HCT116 (cell line): ENCODE measurements around the gene POLR2H. TPM values are rescaled to one million over a fixed set of nuclear protein-coding genes. Genes with fewer than 3 reads are reported as not detected.

Source experiments
- ATAC-seq: fragments of 200-7000 bp; cut with Tn5 transposase; 2 replicates; pipeline ENCODE4 v1.9.1; 2020; ENCODE audit warnings: mild to moderate bottlenecking, moderate library complexity
- BruUV-seq: library from RNA; stranded (reverse); fragments of 400-500 nt; replicated peaks from 2 replicates; lab custom pipeline; 2021; lab: Mats Ljungman, UMichigan
- CTCF ChIA-PET: fragments of 300-600 bp; sonication (Branson Sonifier 250); formaldehyde crosslinking; loops from one replicate; lab custom pipeline; 2021; ENCODE audit warnings: antibody characterized with exemption; lab: Charles Lee
- POLR2A ChIA-PET: fragments of 300-600, 350-600 bp; sonication (Branson Sonifier 250); formaldehyde crosslinking; loops from one replicate; lab custom pipeline; 2021; ENCODE audit warnings: antibody characterized with exemption; lab: Charles Lee
- RAD21 ChIA-PET, 2 experiments: fragments of 300-600 bp; sonication (Branson Sonifier 250); formaldehyde crosslinking; loops; one replicate each; lab custom pipeline; 2023; ENCODE audit warnings: low total read pairs in 2 of 2; ENCODE audit not compliant: uncharacterized antibody in 2 of 2, unreplicated experiment in 2 of 2, low non-redundant PET in 1 of 2; lab: Charles Lee
- DNase-seq: peaks from one replicate; pipeline ENCODE4 v3.0.0-alpha.2; 2010; ENCODE audit warnings: low read depth, low spot score
- H2AFZ ChIP-seq: fragments of 200-600 bp; shearing (Covaris generic), sonication (generic); 2 replicates; pipeline ENCODE4 v1.6.1; 2017; ENCODE audit warnings: low read depth, mixed run types, mixed read lengths, antibody characterized with exemption, low read length; ENCODE audit not compliant: poor library complexity, severe bottlenecking
- H3K27ac ChIP-seq: 2 replicates; pipeline ENCODE4 v1.5.1; 2012; ENCODE audit warnings: low read depth, low read length
- H3K27me3 ChIP-seq: fragments of 200-600 bp; sonication (generic); 2 replicates; pipeline ENCODE4 v1.6.1; 2016; ENCODE audit warnings: mixed run types, low read length, mixed read lengths; ENCODE audit not compliant: insufficient read depth
- H3K36me3 ChIP-seq, 2 experiments: fragments of 200-500 bp in 1 of 2; fragments of 200-600 bp in 1 of 2; sonication (Bioruptor generic) in 1 of 2; sonication (generic) in 1 of 2; 2 replicates each; pipeline versions ENCODE4 v1.5.1 to v1.6.1; 2014 to 2016; ENCODE audit warnings: low read length in 2 of 2, inconsistent platforms in 1 of 2, mixed read lengths in 1 of 2, mixed run types in 1 of 2; ENCODE audit not compliant: insufficient read depth in 2 of 2, control insufficient read depth in 1 of 2
- H3K4me1 ChIP-seq, 2 experiments: fragments of 200-600 bp in 1 of 2; sonication (generic) in 1 of 2; 2 replicates each; pipeline versions ENCODE4 v1.5.1 to v1.6.1; 2012 to 2017; ENCODE audit warnings: low read length in 2 of 2, inconsistent platforms in 1 of 2, mild to moderate bottlenecking in 1 of 2, mixed read lengths in 1 of 2, mixed run types in 1 of 2, moderate library complexity in 1 of 2; ENCODE audit not compliant: insufficient read depth in 2 of 2, control insufficient read depth in 1 of 2
- H3K4me2 ChIP-seq: fragments of 200-600 bp; sonication (generic); 2 replicates; pipeline ENCODE4 v1.6.1; 2017; ENCODE audit warnings: mixed run types, low read length, mixed read lengths
- H3K4me3 ChIP-seq, 2 experiments: fragments of 200-600 bp in 1 of 2; sonication (generic) in 1 of 2; replicated peaks in 1 of 2; 2 replicates each; pipeline ENCODE4 v1.5.1; 2011 to 2016; ENCODE audit warnings: low read length in 2 of 2, control low read depth in 1 of 2, low read depth in 1 of 2, mild to moderate bottlenecking in 1 of 2, mixed read lengths in 1 of 2, mixed run types in 1 of 2
- H3K79me2 ChIP-seq: fragments of 200-600 bp; sonication (generic); 2 replicates; pipeline ENCODE4 v1.6.1; 2017; ENCODE audit warnings: mild to moderate bottlenecking, mixed run types, low read length, moderate library complexity, mixed read lengths; ENCODE audit not compliant: insufficient read depth
- H3K9ac ChIP-seq: fragments of 200-600 bp; sonication (generic); 2 replicates; pipeline ENCODE4 v1.6.1; 2016; ENCODE audit warnings: low read length, mixed read lengths
- H3K9me2 ChIP-seq: fragments of 200-600 bp; sonication (generic), shearing (Covaris generic); 2 replicates; pipeline ENCODE4 v1.6.1; 2017; ENCODE audit warnings: mixed run types, mild to moderate bottlenecking, moderate library complexity; ENCODE audit not compliant: insufficient read depth
- H3K9me3 ChIP-seq, 2 experiments: fragments of 200-500 bp in 1 of 2; fragments of 200-600 bp in 1 of 2; sonication (Bioruptor generic) in 1 of 2; sonication (generic) in 1 of 2; 2 replicates each; pipeline ENCODE4 v1.6.1; 2014 to 2017; ENCODE audit warnings: low read length in 2 of 2, mixed read lengths in 2 of 2, inconsistent platforms in 1 of 2, low read depth in 1 of 2, mild to moderate bottlenecking in 1 of 2, mixed run types in 1 of 2, moderate library complexity in 1 of 2; ENCODE audit not compliant: control insufficient read depth in 1 of 2, insufficient read depth in 1 of 2
- H4K20me1 ChIP-seq: fragments of 200-600 bp; sonication (generic), shearing (Covaris generic); 2 replicates; pipeline ENCODE4 v1.6.1; 2017; ENCODE audit warnings: mixed run types, mild to moderate bottlenecking, moderate library complexity; ENCODE audit not compliant: insufficient read depth
- CBX3 ChIP-seq: IDR thresholded peaks from 2 replicates; pipeline ENCODE4 v1.6.1; 2012; ENCODE audit warnings: low read depth
- CEBPB ChIP-seq: IDR thresholded peaks from 2 replicates; pipeline ENCODE4 v1.6.1; 2012; ENCODE audit warnings: low read depth
- EZH2 ChIP-seq: fragments of 200-600 bp; sonication (generic); IDR thresholded peaks from 2 replicates; pipeline ENCODE4 v1.6.1; 2017; ENCODE audit warnings: antibody characterized with exemption, mixed run types
- EZH2phosphoT487 ChIP-seq: fragments of 200-600 bp; IDR thresholded peaks from 2 replicates; pipeline ENCODE4 v1.6.1; 2018; ENCODE audit warnings: antibody characterized with exemption, borderline replicate concordance
- FOSL1 ChIP-seq: IDR thresholded peaks from 2 replicates; pipeline ENCODE4 v1.6.1; 2012; ENCODE audit warnings: low read depth
- JUND ChIP-seq: IDR thresholded peaks from 2 replicates; pipeline ENCODE4 v1.6.1; 2012
- POLR2A ChIP-seq: IDR thresholded peaks from 2 replicates; pipeline ENCODE4 v1.7.0; 2011; ENCODE audit warnings: borderline replicate concordance; ENCODE audit not compliant: insufficient read depth, insufficient read length; ENCODE audit errors: extremely low read depth
- POLR2AphosphoS5 ChIP-seq: IDR thresholded peaks from 2 replicates; pipeline ENCODE4 v1.6.1; 2011; ENCODE audit warnings: mild to moderate bottlenecking, low read depth, low read length, moderate library complexity
- RAD21 ChIP-seq: IDR thresholded peaks from 2 replicates; pipeline ENCODE4 v1.6.1; 2012; ENCODE audit warnings: low read depth, mild to moderate bottlenecking
- SIN3A ChIP-seq: IDR thresholded peaks from 2 replicates; pipeline ENCODE4 v1.6.1; 2012; ENCODE audit warnings: low read depth
- TCF7L2 ChIP-seq: IDR thresholded peaks from 2 replicates; pipeline ENCODE4 v1.7.0; 2011; ENCODE audit warnings: borderline replicate concordance, inconsistent platforms; ENCODE audit not compliant: insufficient read depth, insufficient read length; ENCODE audit errors: extremely low read depth
- YY1 ChIP-seq: IDR thresholded peaks from 2 replicates; pipeline ENCODE4 v1.6.1; 2011; ENCODE audit warnings: low read length, low read depth, moderate library complexity, mild to moderate bottlenecking; ENCODE audit not compliant: insufficient replicate concordance; ENCODE audit errors: extremely low read depth
- ZFX ChIP-seq: fragments of 450-650 bp; IDR thresholded peaks from 2 replicates; pipeline ENCODE4 v1.6.1; 2017
- ZNF274 ChIP-seq: fragments of 200-500 bp; sonication (Bioruptor generic); IDR thresholded peaks from 2 replicates; pipeline ENCODE4 v1.6.1; 2014; ENCODE audit warnings: mild to moderate bottlenecking, low read depth, low read length, inconsistent platforms
- intact Hi-C: fragments of 100-400 bp; cut with micrococcal nuclease; formaldehyde crosslinking; loops from 2 replicates; pipeline ENCODE4 v1.10.0; 2022
- total RNA-seq: library from RNA; stranded (reverse); gene quantifications from one replicate; pipeline ENCODE4 v1.2.1, GENCODE V29; 2021; ENCODE audit not compliant: unreplicated experiment
- TF ChIP-seq, protein P1 (sequence below), 3 experiments: fragments of 200-600 bp in 1 of 3; sonication (generic) in 1 of 3; IDR thresholded peaks in 2 of 3; conservative IDR thresholded peaks in 1 of 3; 2 replicates each; pipeline ENCODE4 v1.5.1; 2012 to 2017; ENCODE audit warnings: low read depth in 2 of 3, low read length in 2 of 3, antibody characterized with exemption in 1 of 3, borderline replicate concordance in 1 of 3, control low read depth in 1 of 3, mild to moderate bottlenecking in 1 of 3, mixed read lengths in 1 of 3, mixed run types in 1 of 3, moderate library complexity in 1 of 3; ENCODE audit not compliant: insufficient read depth in 1 of 3
- TF ChIP-seq, protein P2 (sequence below): IDR thresholded peaks from 2 replicates; pipeline ENCODE4 v1.6.1; 2012
- TF ChIP-seq, protein P3 (sequence below): IDR thresholded peaks from 2 replicates; pipeline ENCODE4 v1.6.1; 2011; ENCODE audit warnings: mild to moderate bottlenecking, low read length, moderate library complexity; ENCODE audit not compliant: insufficient replicate concordance; ENCODE audit errors: extremely low read depth
- TF ChIP-seq, protein P4 (sequence below): IDR thresholded peaks from 2 replicates; pipeline ENCODE4 v1.6.1; 2012; ENCODE audit warnings: low read depth

POLR2H gene
- total RNA-seq, 1 experiment from 2014 or later = 156 TPM

GRCh38 chr3:184389935-184390528 lies 28.5 kb downstream of the POLR2H start:
- TF ChIP-seq FOSL1 = no peak
- TF ChIP-seq CEBPB = no peak
- no peak for TF ChIP-seq EZH2
- TF ChIP-seq YY1 = no peak
- TF ChIP-seq SIN3A = no peak
- TF ChIP-seq ZFX = no peak
- TF ChIP-seq, protein P1, sequence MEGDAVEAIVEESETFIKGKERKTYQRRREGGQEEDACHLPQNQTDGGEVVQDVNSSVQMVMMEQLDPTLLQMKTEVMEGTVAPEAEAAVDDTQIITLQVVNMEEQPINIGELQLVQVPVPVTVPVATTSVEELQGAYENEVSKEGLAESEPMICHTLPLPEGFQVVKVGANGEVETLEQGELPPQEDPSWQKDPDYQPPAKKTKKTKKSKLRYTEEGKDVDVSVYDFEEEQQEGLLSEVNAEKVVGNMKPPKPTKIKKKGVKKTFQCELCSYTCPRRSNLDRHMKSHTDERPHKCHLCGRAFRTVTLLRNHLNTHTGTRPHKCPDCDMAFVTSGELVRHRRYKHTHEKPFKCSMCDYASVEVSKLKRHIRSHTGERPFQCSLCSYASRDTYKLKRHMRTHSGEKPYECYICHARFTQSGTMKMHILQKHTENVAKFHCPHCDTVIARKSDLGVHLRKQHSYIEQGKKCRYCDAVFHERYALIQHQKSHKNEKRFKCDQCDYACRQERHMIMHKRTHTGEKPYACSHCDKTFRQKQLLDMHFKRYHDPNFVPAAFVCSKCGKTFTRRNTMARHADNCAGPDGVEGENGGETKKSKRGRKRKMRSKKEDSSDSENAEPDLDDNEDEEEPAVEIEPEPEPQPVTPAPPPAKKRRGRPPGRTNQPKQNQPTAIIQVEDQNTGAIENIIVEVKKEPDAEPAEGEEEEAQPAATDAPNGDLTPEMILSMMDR (IDR thresholded peaks at IDR 0.05 in 2 of 3, conservative IDR thresholded peaks at IDR 0.05 in 1 of 3; ENCODE audit: borderline replicate concordance in 1 of 3, insufficient read depth in 1 of 3, low read depth in 2 of 3, low read length in 2 of 3) = no peak
- no peak for TF ChIP-seq POLR2AphosphoS5
- TF ChIP-seq EZH2phosphoT487 = no peak
- no peak for TF ChIP-seq CBX3
- TF ChIP-seq TCF7L2 = no peak
- TF ChIP-seq, protein P2, sequence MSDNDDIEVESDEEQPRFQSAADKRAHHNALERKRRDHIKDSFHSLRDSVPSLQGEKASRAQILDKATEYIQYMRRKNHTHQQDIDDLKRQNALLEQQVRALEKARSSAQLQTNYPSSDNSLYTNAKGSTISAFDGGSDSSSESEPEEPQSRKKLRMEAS = no peak
- TF ChIP-seq RAD21 = no peak
- no peak for TF ChIP-seq POLR2A
- TF ChIP-seq, protein P3, sequence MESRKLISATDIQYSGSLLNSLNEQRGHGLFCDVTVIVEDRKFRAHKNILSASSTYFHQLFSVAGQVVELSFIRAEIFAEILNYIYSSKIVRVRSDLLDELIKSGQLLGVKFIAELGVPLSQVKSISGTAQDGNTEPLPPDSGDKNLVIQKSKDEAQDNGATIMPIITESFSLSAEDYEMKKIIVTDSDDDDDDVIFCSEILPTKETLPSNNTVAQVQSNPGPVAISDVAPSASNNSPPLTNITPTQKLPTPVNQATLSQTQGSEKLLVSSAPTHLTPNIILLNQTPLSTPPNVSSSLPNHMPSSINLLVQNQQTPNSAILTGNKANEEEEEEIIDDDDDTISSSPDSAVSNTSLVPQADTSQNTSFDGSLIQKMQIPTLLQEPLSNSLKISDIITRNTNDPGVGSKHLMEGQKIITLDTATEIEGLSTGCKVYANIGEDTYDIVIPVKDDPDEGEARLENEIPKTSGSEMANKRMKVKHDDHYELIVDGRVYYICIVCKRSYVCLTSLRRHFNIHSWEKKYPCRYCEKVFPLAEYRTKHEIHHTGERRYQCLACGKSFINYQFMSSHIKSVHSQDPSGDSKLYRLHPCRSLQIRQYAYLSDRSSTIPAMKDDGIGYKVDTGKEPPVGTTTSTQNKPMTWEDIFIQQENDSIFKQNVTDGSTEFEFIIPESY = no peak
- TF ChIP-seq ZNF274 = no peak
- TF ChIP-seq, protein P4, sequence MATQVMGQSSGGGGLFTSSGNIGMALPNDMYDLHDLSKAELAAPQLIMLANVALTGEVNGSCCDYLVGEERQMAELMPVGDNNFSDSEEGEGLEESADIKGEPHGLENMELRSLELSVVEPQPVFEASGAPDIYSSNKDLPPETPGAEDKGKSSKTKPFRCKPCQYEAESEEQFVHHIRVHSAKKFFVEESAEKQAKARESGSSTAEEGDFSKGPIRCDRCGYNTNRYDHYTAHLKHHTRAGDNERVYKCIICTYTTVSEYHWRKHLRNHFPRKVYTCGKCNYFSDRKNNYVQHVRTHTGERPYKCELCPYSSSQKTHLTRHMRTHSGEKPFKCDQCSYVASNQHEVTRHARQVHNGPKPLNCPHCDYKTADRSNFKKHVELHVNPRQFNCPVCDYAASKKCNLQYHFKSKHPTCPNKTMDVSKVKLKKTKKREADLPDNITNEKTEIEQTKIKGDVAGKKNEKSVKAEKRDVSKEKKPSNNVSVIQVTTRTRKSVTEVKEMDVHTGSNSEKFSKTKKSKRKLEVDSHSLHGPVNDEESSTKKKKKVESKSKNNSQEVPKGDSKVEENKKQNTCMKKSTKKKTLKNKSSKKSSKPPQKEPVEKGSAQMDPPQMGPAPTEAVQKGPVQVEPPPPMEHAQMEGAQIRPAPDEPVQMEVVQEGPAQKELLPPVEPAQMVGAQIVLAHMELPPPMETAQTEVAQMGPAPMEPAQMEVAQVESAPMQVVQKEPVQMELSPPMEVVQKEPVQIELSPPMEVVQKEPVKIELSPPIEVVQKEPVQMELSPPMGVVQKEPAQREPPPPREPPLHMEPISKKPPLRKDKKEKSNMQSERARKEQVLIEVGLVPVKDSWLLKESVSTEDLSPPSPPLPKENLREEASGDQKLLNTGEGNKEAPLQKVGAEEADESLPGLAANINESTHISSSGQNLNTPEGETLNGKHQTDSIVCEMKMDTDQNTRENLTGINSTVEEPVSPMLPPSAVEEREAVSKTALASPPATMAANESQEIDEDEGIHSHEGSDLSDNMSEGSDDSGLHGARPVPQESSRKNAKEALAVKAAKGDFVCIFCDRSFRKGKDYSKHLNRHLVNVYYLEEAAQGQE = no peak
- no peak for TF ChIP-seq JUND
- H4K20me1 ChIP-seq = no peaks in the 10 kb centered on the region
- CTCF ChIA-PET = no interaction called here
- no peaks in the 10 kb centered on the region for H3K36me3 ChIP-seq
- H3K27ac ChIP-seq = no peak overlapping the region
- H3K9ac ChIP-seq = no peak overlapping the region
- no peaks in the 10 kb centered on the region for H3K79me2 ChIP-seq
- H3K4me2 ChIP-seq = no peak overlapping the region
- H3K9me2 ChIP-seq = no peaks in the 10 kb centered on the region
- no peak for DNase-seq
- H3K4me3 ChIP-seq = no peak overlapping the region
- no TSS peak for BruUV-seq
- ATAC-seq = no peak
- no peaks in the 10 kb centered on the region for H3K27me3 ChIP-seq
- POLR2A ChIA-PET = no interaction called here
- no peak overlapping the region for H2AFZ ChIP-seq
- intact Hi-C loops = no loop called here
- RAD21 ChIA-PET = no interaction called here
- H3K4me1 ChIP-seq = no peaks in the 10 kb centered on the region
- H3K9me3 ChIP-seq = no peaks in the 10 kb centered on the region
